WTC11 (cell line): ENCODE data around the gene FATE1. TPM values are rescaled to one million over a fixed set of nuclear protein-coding genes. Genes with fewer than 3 reads are reported as not detected.

Experiments used
- ATAC-seq: fragments of 200-7000 bp; cut with Tn5 transposase; 2 replicates; pipeline ENCODE4 v1.10.0; 2021; ENCODE audit warnings: mild to moderate bottlenecking, moderate library complexity
- CTCF ChIA-PET: fragments of 300-600 bp; sonication (Branson Sonifier 250); formaldehyde crosslinking; loops from one replicate; lab custom pipeline; 2021; ENCODE audit warnings: antibody characterized with exemption; lab: Charles Lee
- POLR2A ChIA-PET: fragments of 350-600 bp; sonication (Branson Sonifier 250); formaldehyde crosslinking; loops from one replicate; lab custom pipeline; 2021; ENCODE audit warnings: antibody characterized with exemption; lab: Charles Lee
- DNase-seq: peaks from one replicate; pipeline ENCODE4 v3.0.0; 2021; ENCODE audit warnings: low spot score
- H3K27ac Mint-ChIP-seq: 2 replicates; pipeline ENCODE4 v1.8.0; 2021; ENCODE audit warnings: mixed read lengths
- H3K27me3 Mint-ChIP-seq: 2 replicates; pipeline ENCODE4 v1.8.0; 2021; ENCODE audit warnings: low read depth, mild to moderate bottlenecking, moderate library complexity, mixed read lengths
- H3K36me3 Mint-ChIP-seq: 2 replicates; pipeline ENCODE4 v1.8.0; 2021; ENCODE audit warnings: mixed read lengths
- H3K4me1 Mint-ChIP-seq: 2 replicates; pipeline ENCODE4 v1.8.0; 2022; ENCODE audit warnings: mixed read lengths
- H3K4me3 Mint-ChIP-seq: 2 replicates; pipeline ENCODE4 v1.8.0; 2021; ENCODE audit warnings: mild to moderate bottlenecking, moderate library complexity, mixed read lengths
- H3K9me3 Mint-ChIP-seq: 2 replicates; pipeline ENCODE4 v1.8.0; 2021; ENCODE audit warnings: mixed read lengths
- AFF4 ChIP-seq: sonication (generic); formaldehyde crosslinking; IDR thresholded peaks from 2 replicates; pipeline ENCODE4 v1.8.1; 2023; ENCODE audit warnings: mild to moderate bottlenecking, missing genetic modification reagents, borderline replicate concordance
- ATF2 ChIP-seq: sonication (generic); formaldehyde crosslinking; IDR thresholded peaks from 2 replicates; pipeline ENCODE4 v1.8.1; 2022; ENCODE audit warnings: low read depth, missing genetic modification reagents, borderline replicate concordance
- IRF1 ChIP-seq: sonication (generic); formaldehyde crosslinking; IDR thresholded peaks from 2 replicates; pipeline ENCODE4 v1.8.0; 2023; ENCODE audit warnings: missing genetic modification reagents
- KAT7 ChIP-seq: sonication (generic); formaldehyde crosslinking; IDR thresholded peaks from 2 replicates; pipeline ENCODE4 v1.8.1; 2023; ENCODE audit warnings: missing genetic modification reagents, mild to moderate bottlenecking, borderline replicate concordance
- MLX ChIP-seq: sonication (generic); formaldehyde crosslinking; IDR thresholded peaks from 2 replicates; pipeline ENCODE4 v1.8.1; 2023; ENCODE audit warnings: mild to moderate bottlenecking, missing genetic modification reagents, moderate library complexity
- MYBL2 ChIP-seq: sonication (generic); formaldehyde crosslinking; IDR thresholded peaks from 2 replicates; pipeline ENCODE4 v1.8.1; 2023; ENCODE audit warnings: mild to moderate bottlenecking, moderate library complexity, missing genetic modification reagents
- PREB ChIP-seq: sonication (generic); formaldehyde crosslinking; IDR thresholded peaks from 2 replicates; pipeline ENCODE4 v1.8.1; 2022; ENCODE audit warnings: mild to moderate bottlenecking, missing genetic modification reagents, moderate library complexity, borderline replicate concordance
- PRRX2 ChIP-seq: fragments of 250-450 bp; sonication (Bioruptor Pico); IDR thresholded peaks from 2 replicates; pipeline ENCODE4 v1.8.0; 2021; ENCODE audit warnings: mild to moderate bottlenecking
- RELA ChIP-seq: sonication (generic); formaldehyde crosslinking; IDR thresholded peaks from 2 replicates; pipeline ENCODE4 v1.8.1; 2022; ENCODE audit warnings: missing genetic modification reagents, mild to moderate bottlenecking, borderline replicate concordance
- RORB ChIP-seq: fragments of 250-450 bp; sonication (Bioruptor Pico); IDR thresholded peaks from 2 replicates; pipeline ENCODE4 v1.9.0; 2021; ENCODE audit warnings: mild to moderate bottlenecking
- SMAD3 ChIP-seq: sonication (generic); formaldehyde crosslinking; IDR thresholded peaks from 2 replicates; pipeline ENCODE4 v1.8.0; 2022; ENCODE audit warnings: missing genetic modification reagents, mild to moderate bottlenecking, borderline replicate concordance
- TEAD1 ChIP-seq: sonication (generic); formaldehyde crosslinking; IDR thresholded peaks from 2 replicates; pipeline ENCODE4 v1.8.0; 2022; ENCODE audit warnings: mild to moderate bottlenecking, missing genetic modification reagents
- ZNF281 ChIP-seq: sonication (generic); formaldehyde crosslinking; IDR thresholded peaks from 2 replicates; pipeline ENCODE4 v1.8.0; 2023; ENCODE audit warnings: mild to moderate bottlenecking, missing genetic modification reagents
- ZNF317 ChIP-seq: sonication (generic); formaldehyde crosslinking; IDR thresholded peaks from 2 replicates; pipeline ENCODE4 v1.8.1; 2023; ENCODE audit warnings: low read depth, mild to moderate bottlenecking, moderate library complexity, missing genetic modification reagents, borderline replicate concordance
- ZNF416 ChIP-seq: fragments of 250-450 bp; sonication (Bioruptor Pico); IDR thresholded peaks from 2 replicates; pipeline ENCODE4 v1.9.0; 2021; ENCODE audit warnings: mild to moderate bottlenecking, inconsistent platforms
- ZNF425 ChIP-seq: fragments of 250-450 bp; sonication (Bioruptor Pico); conservative IDR thresholded peaks from 2 replicates; pipeline ENCODE4 v1.9.0; 2021; ENCODE audit warnings: mild to moderate bottlenecking
- ZSCAN18 ChIP-seq: fragments of 250-450 bp; sonication (Bioruptor Pico); IDR thresholded peaks from 2 replicates; pipeline ENCODE4 v2.1.2; 2022; ENCODE audit warnings: mild to moderate bottlenecking, moderate library complexity
- total RNA-seq: library from RNA; stranded (reverse); gene quantifications from 3 replicates; pipeline ENCODE4 v1.2.3, GENCODE V29; 2021

FATE1 gene
- total RNA-seq, 1 experiment from 2014 or later, result not detected

GRCh38 chrX:151722241-151722846, 6.5 kb downstream of the FATE1 start:
- Mint-ChIP-seq H3K27me3 (peaks cover 4% of the 10 kb centered on the region; the same call in 1 of the 2 replicates), H3K27ac (no peak overlapping the region), H3K4me1 (peaks cover 19% of the 10 kb centered on the region), H3K9me3 (no peaks in the 10 kb centered on the region), H3K4me3 (no peak overlapping the region), H3K36me3 (no peaks in the 10 kb centered on the region)
- DNase-seq (peak; percentile 71), ATAC-seq (peak; percentile 96)
- POLR2A ChIA-PET, result no interaction called here
- TF ChIP-seq ZNF425 (no peak), RELA (CRISPR knock-in tag) (no peak), ATF2 (CRISPR knock-in tag) (no peak), MYBL2 (no peak), ZNF281 (CRISPR knock-in tag) (no peak), RORB (CRISPR knock-in tag) (no peak), ZNF317 (CRISPR knock-in tag) (no peak), SMAD3 (CRISPR knock-in tag) (no peak), PRRX2 (CRISPR knock-in tag) (no peak)
- CTCF ChIA-PET, result interaction anchor here (0.6 to 1.8 kb wide), 8 partner anchors 8 to 1099 kb away, joined by 3 to 18 read pairs (median 4); partner anchors contain the start of gene GABRA3

- Mint-ChIP-seq H3K36me3 (no peaks in the 10 kb centered on the region), H3K27ac (no peak overlapping the region), H3K4me1 (peaks cover 19% of the 10 kb centered on the region), H3K4me3 (no peak overlapping the region), H3K9me3 (no peaks in the 10 kb centered on the region), H3K27me3 (peaks cover 4% of the 10 kb centered on the region; the same call in 1 of the 2 replicates)
- DNase-seq, result no peak
- ATAC-seq, result peak; percentile 9; the same call in 1 of the 2 replicates
- ChIA-PET POLR2A (no interaction called here), CTCF (interaction anchor here (0.9 to 1.8 kb wide), 5 partner anchors 9 to 1098 kb away, joined by 3 to 18 read pairs (median 8); no protein-coding TSS in a partner anchor)
- TF ChIP-seq ZSCAN18 (CRISPR knock-in tag) (no peak), KAT7 (CRISPR knock-in tag) (no peak), IRF1 (CRISPR knock-in tag) (no peak), MLX (CRISPR knock-in tag) (no peak), TEAD1 (CRISPR knock-in tag) (no peak), AFF4 (CRISPR knock-in tag) (no peak), PREB (CRISPR knock-in tag) (no peak), ZNF416 (CRISPR knock-in tag) (no peak)
Observed at GRCh38 chrX:151723156-151723760, 7.4 kb downstream of the FATE1 start.
